ENCODE measurements around the gene NRN1L. TPM values are rescaled to one million over a fixed set of nuclear protein-coding genes. Genes with fewer than 3 reads are reported as not detected.

Gene NRN1L
- total and polyA plus RNA-seq, 2 of the 4 experiments (the other 2 are of a cell fraction), result 0.27 TPM; not detected in 1

GRCh38 chr16:67873435-67874370 lies 11.0 kb upstream of the NRN1L start:
- Histone ChIP-seq H3K9ac (ENCODE audit: low read depth, low read length) (peak overlapping the region; percentile 95), H4K91ac (ENCODE audit: insufficient read depth, low read depth, low read length) (0 out of 2 replicates have a peak overlapping the region, but pooled peaks have one; percentile 24), H3K9me1 (ENCODE audit: insufficient read depth, low read length) (peaks cover 18% of the 10 kb centered on the region), H2BK15ac (ENCODE audit: low read depth, low read length) (no peak overlapping the region), H3K36me3 (ENCODE audit: control insufficient read depth, insufficient read depth, low read length) (peaks cover 51% of the 10 kb centered on the region), H3K27me3 (ENCODE audit: control insufficient read depth, insufficient read depth, low read length) (no peaks in the 10 kb centered on the region), H2BK5ac (ENCODE audit: low read depth, low read length, poor library complexity, severe bottlenecking) (peak overlapping the region; percentile 59), H4K20me1 (ENCODE audit: insufficient read depth, low read length) (peaks cover 49% of the 10 kb centered on the region), H3K4ac (ENCODE audit: low read depth, low read length) (peak overlapping the region; percentile 53), H3K18ac (ENCODE audit: low read depth, low read length) (no peak overlapping the region; the same call in 1 of the 2 replicates), H4K8ac (ENCODE audit: low read depth in 2 of 2, low read length in 2 of 2) (peak overlapping the region; percentile 53 to 64; a peak in 3 of 4 replicates), H2BK20ac (ENCODE audit: low read depth, low read length) (no peak overlapping the region), H3K79me1 (ENCODE audit: low read depth in 1 of 2, low read length in 2 of 2) (peaks cover 29 to 75% of the 10 kb centered on the region in 2 experiments), H2AFZ (replicated peaks; ENCODE audit: low read length, poor library complexity) (peak overlapping the region; percentile 95), H3K56ac (ENCODE audit: extremely low read depth, insufficient read depth, low read length) (peak overlapping the region; percentile 80), H3K27ac (ENCODE audit: insufficient read depth, low read length) (peak overlapping the region; percentile 82), H3K4me1 (ENCODE audit: control insufficient read depth, insufficient read depth, low read length) (peaks cover 10% of the 10 kb centered on the region), H3K9me3 (ENCODE audit: control insufficient read depth, insufficient read depth, low read length) (no peaks in the 10 kb centered on the region), H4K5ac (ENCODE audit: low read depth, low read length) (peak overlapping the region; percentile 43; the same call in 1 of the 2 replicates), H2AK5ac (ENCODE audit: low read depth, low read length) (peak overlapping the region; percentile 74), H2BK120ac (ENCODE audit: low read depth, low read length) (no peak overlapping the region), H3K4me2 (ENCODE audit: low read depth, low read length) (peak overlapping the region; percentile 95), H3K23ac (ENCODE audit: low read depth, low read length) (peak overlapping the region; percentile 19), H2AK9ac (replicated peaks; ENCODE audit: low read depth, low read length, poor library complexity) (peak overlapping the region; percentile 84), H3K14ac (replicated peaks; ENCODE audit: low read depth, low read length) (peak overlapping the region; percentile 67), H3K4me3 (ENCODE audit: insufficient read depth, low read depth, low read length) (peak overlapping the region; percentile 89)
- no TSS peak for BruUV-seq (replicated peaks)
- ChIA-PET POLR2A (ENCODE audit: unreplicated experiment) (no interaction called here), CTCF (interaction anchor here (1.2 to 1.8 kb wide), 2 partner anchors 11 to 204 kb away, joined by 3 to 7 read pairs; partner anchors contain the start of gene NRN1L)
- DNase-seq, result peak; percentile 7
- intact Hi-C loops (cut with micrococcal nuclease) (loop anchor here (2.0 kb wide), 1 partner anchor 27 kb away; the partner anchor contains the start of genes CENPT and NUTF2), in situ Hi-C loops (cut with MboI; ENCODE audit: low sequenced_read_pairs) (no loop called here), dilution Hi-C loops (cut with HindIII; ENCODE audit: low sequenced_read_pairs, unreplicated experiment) (no loop called here)
- peak; percentile 40 for ATAC-seq (ENCODE audit: low read depth)
- WGBS, 2 experiments (ENCODE audit: extremely low coverage in 2 of 2, insufficient read length in 1 of 2), result 30% methylated on average over 2 of the region's 23 CpGs; no CpG with 5 or more reads in 1 of the 2 experiments
- no peak for TF ChIP-seq SMC3 (IDR thresholded peaks at IDR 0.05; ENCODE audit: low read depth, low read length)
- TF ChIP-seq RCOR1 (IDR thresholded peaks at IDR 0.05; ENCODE audit: insufficient replicate concordance, low read length), result no peak
